RWPE2 (cell line): Measurements from ENCODE around the gene C21orf58.

Experiments
- ATAC-seq: fragments of 200-7000 bp; cut with Tn5 transposase; 3 replicates; pipeline ENCODE4 v1.9.1; 2021; ENCODE audit warnings: low read depth
- DNase-seq: peaks from one replicate; pipeline ENCODE4 v3.0.0-alpha.2; 2020; ENCODE audit warnings: low spot score
- H3K27ac ChIP-seq: fragments of 450-650 bp; 2 replicates; pipeline ENCODE4 v1.5.1; 2017; ENCODE audit warnings: mild to moderate bottlenecking; ENCODE audit not compliant: poor library complexity, severe bottlenecking
- H3K27me3 ChIP-seq: fragments of 250-450 bp; sonication (Bioruptor Pico); 2 replicates; pipeline ENCODE4 v1.5.1; 2021; ENCODE audit warnings: mild to moderate bottlenecking, moderate library complexity; ENCODE audit not compliant: insufficient read depth, poor library complexity, severe bottlenecking
- H3K36me3 ChIP-seq: fragments of 250-450 bp; sonication (Bioruptor Pico); 2 replicates; pipeline ENCODE4 v1.5.1; 2020; ENCODE audit warnings: low read depth, mild to moderate bottlenecking, moderate library complexity
- H3K4me1 ChIP-seq: fragments of 250-450 bp; sonication (Bioruptor Pico); 2 replicates; pipeline ENCODE4 v1.5.1; 2021; ENCODE audit warnings: mild to moderate bottlenecking, moderate library complexity; ENCODE audit not compliant: insufficient read depth, poor library complexity, severe bottlenecking
- H3K4me3 ChIP-seq: fragments of 250-450 bp; sonication (Bioruptor Pico); 2 replicates; pipeline ENCODE4 v1.5.1; 2021; ENCODE audit warnings: mild to moderate bottlenecking, moderate library complexity; ENCODE audit not compliant: severe bottlenecking
- H3K9me3 ChIP-seq: fragments of 250-450 bp; sonication (Bioruptor Pico); 2 replicates; pipeline ENCODE4 v1.5.1; 2021; ENCODE audit warnings: mild to moderate bottlenecking, moderate library complexity; ENCODE audit not compliant: severe bottlenecking
- TF ChIP-seq, protein P1 (sequence below): fragments of 450-650 bp; IDR thresholded peaks from one replicate; pipeline ENCODE4 v1.5.1; 2017; ENCODE audit warnings: mild to moderate bottlenecking, moderate library complexity; ENCODE audit not compliant: poor library complexity, severe bottlenecking

Gene C21orf58

DNA sequence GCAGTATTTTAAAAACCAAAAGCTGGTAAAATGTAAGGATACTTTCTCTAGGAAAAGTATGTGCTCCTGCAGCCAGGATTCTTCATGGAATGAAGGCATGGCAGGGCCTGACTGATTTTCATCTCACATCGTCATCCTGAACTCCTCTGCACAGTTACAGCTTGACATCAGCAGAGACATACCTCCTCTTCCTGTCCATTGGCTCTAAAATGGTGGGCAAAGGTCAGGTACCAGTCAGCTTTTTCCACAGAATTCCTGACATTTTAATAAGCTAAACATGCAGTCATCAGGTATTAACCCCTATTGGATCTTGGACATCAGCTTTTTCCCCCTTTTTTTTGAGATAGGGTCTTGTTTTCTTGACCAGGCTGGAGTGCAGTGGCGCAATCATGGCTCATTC is 6.1 kb upstream of the C21orf58 start:
- H3K27ac ChIP-seq, result no peak overlapping the region
- TF ChIP-seq, protein P1, sequence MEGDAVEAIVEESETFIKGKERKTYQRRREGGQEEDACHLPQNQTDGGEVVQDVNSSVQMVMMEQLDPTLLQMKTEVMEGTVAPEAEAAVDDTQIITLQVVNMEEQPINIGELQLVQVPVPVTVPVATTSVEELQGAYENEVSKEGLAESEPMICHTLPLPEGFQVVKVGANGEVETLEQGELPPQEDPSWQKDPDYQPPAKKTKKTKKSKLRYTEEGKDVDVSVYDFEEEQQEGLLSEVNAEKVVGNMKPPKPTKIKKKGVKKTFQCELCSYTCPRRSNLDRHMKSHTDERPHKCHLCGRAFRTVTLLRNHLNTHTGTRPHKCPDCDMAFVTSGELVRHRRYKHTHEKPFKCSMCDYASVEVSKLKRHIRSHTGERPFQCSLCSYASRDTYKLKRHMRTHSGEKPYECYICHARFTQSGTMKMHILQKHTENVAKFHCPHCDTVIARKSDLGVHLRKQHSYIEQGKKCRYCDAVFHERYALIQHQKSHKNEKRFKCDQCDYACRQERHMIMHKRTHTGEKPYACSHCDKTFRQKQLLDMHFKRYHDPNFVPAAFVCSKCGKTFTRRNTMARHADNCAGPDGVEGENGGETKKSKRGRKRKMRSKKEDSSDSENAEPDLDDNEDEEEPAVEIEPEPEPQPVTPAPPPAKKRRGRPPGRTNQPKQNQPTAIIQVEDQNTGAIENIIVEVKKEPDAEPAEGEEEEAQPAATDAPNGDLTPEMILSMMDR, result no peak
- no peaks in the 10 kb centered on the region for H3K9me3 ChIP-seq
- H3K4me3 ChIP-seq, result no peak overlapping the region
- H3K36me3 ChIP-seq, result peaks cover 67% of the 10 kb centered on the region
- H3K27me3 ChIP-seq, result no peaks in the 10 kb centered on the region
- ATAC-seq (no peak), DNase-seq (no peak)
- H3K4me1 ChIP-seq, result peaks cover 11% of the 10 kb centered on the region

DNA sequence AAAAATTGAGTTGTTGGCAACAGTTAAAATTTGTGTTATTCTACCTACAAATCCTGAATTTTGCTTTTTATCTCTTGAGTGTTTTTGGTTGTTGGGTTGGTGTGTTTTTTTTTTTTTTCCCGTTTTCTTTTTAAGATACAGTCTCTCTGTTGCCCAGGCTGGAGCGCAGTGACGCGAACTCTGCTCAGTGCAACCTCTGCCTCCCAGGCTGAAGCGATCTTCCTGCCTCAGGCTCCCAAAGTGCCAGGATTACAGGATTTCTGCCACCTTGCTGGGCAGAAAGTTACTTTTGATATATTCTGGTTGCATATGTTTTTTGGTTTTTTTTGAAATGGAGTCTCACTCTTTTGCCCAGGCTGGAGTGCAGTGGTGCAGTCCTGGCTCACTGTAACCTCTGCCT is 4.5 kb upstream of the C21orf58 start:
- no peak for DNase-seq
- Histone ChIP-seq H3K9me3 (no peaks in the 10 kb centered on the region), H3K36me3 (peaks cover 61% of the 10 kb centered on the region), H3K27me3 (no peaks in the 10 kb centered on the region), H3K4me1 (peaks cover 11% of the 10 kb centered on the region), H3K27ac (no peak overlapping the region), H3K4me3 (no peak overlapping the region)
- no peak for ATAC-seq
- TF ChIP-seq, protein P1, result no peak

DNA sequence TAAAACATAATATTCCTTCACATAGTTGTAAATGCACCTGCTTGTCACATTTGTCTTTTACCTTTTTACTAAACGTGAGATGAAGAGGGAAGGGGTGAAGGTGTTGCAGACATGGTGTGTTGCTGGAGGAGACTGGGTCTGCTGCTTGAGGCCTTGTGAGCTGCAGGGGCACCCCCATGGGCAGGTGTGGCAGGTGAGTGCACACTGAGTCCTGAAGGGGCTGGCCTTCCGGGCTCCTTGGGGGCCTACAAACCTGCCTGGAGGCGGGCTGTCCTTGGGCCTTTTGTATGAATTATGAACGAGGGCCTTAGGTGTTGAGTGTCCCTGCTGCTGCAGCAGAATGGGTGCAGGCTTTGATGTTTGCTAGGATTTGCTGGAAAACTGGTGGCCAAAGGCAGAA is 4.0 kb upstream of the C21orf58 start:
- H3K9me3 ChIP-seq, result no peaks in the 10 kb centered on the region
- H3K4me3 ChIP-seq, result no peak overlapping the region
- ATAC-seq (no peak), DNase-seq (no peak)
- H3K36me3 ChIP-seq, result peaks cover 57% of the 10 kb centered on the region
- TF ChIP-seq, protein P1, result no peak
- H3K27ac ChIP-seq, result no peak overlapping the region
- H3K4me1 ChIP-seq, result peaks cover 10% of the 10 kb centered on the region
- H3K27me3 ChIP-seq, result no peaks in the 10 kb centered on the region

DNA sequence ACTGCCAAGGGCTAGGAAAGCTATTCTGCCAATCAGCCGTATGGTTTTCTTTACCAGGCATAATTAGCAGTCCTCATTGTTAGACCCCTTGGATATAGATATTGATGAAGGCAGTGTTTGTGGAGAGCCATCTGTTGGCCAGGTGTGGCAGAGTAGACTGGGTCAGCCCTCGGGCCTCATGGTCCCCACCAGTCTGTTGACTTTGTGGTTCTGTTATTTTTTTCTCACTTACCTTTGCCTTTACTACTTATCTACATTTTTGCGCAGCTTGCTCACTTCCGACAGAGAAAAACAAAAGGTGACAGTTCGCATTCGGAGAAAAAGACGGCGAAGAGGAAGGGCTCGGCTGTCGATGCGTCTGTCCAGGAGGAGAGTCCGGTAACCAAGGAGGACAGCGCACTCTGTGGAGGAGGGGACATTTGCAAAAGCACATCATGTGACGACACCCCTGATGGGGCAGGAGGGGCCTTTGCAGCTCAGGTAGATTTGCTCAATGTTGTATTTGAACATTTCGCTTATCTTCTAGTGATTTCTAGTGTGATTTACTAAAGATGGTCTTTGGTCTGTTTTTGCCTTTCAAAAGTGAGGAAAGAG is 2.5 kb upstream of the C21orf58 start:
- TF ChIP-seq, protein P1, result peak; percentile 42
- no peak for DNase-seq
- peaks cover 50% of the 10 kb centered on the region for H3K36me3 ChIP-seq
- peaks cover 12% of the 10 kb centered on the region for H3K4me1 ChIP-seq
- ATAC-seq, result no peak
- H3K27me3 ChIP-seq, result no peaks in the 10 kb centered on the region
- peak overlapping the region; percentile 85 for H3K27ac ChIP-seq
- no peaks in the 10 kb centered on the region for H3K9me3 ChIP-seq
- H3K4me3 ChIP-seq, result peak overlapping the region; percentile 88

DNA sequence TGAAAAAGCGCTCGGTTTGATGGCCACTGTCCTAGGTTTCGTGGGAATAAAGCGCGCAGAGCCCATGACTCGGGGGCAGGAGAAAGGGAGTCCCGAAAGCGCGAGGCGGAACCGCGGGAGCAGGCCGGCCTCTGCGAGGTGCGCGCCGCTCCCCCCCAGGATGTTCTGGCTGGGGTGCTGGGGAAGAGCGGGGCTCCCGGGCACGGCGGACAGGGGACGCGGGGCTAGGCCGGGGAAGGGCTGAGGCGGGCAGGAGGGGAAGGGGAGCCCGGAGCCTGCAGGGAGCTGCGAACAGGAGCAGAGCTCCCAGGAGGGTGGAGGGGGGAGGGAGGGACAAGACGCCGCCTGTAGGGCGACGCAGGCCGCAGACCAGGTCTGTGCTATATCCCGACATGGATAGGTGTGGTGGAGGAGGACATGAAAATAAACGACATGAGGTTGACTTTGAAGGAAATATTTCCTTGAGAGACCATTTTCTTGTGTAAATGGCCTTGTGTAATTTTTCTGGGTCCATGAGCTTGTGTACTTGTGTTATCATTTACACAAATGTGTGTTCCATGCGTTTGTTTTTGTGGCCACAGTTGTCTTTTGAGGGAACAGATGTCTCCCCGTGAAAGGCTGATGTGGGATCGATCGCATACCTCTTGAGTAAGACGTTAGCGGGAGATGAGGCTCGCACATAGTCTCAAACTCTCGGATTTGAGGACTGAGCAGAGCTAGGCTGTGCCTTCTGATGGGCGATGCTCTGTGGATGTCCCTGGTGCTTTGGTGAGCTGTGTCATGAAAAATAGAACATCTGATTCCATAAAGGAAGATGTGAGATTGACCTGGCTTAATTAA is 1.6 kb upstream of the C21orf58 start:
- DNase-seq (no peak), ATAC-seq (peak; percentile 41)
- peak overlapping the region; percentile 85 for H3K27ac ChIP-seq
- peaks cover 41% of the 10 kb centered on the region for H3K36me3 ChIP-seq
- no peaks in the 10 kb centered on the region for H3K9me3 ChIP-seq
- H3K4me1 ChIP-seq, result peaks cover 12% of the 10 kb centered on the region
- no peaks in the 10 kb centered on the region for H3K27me3 ChIP-seq
- H3K4me3 ChIP-seq, result peak overlapping the region; percentile 88
- TF ChIP-seq, protein P1, result no peak
